Lower leg skin (tissue), 3 donors: Measurements from ENCODE around the gene SPPL3.

Experiments
- CTCF ChIP-seq, 3 donors: fragments of 450-650 bp; IDR thresholded peaks; one replicate each; pipeline ENCODE4 v1.5.1; 2016; ENCODE audit warnings: antibody characterized with exemption in 3 of 3, mild to moderate bottlenecking in 3 of 3, moderate library complexity in 2 of 3
- POLR2A ChIP-seq, 2 donors: fragments of 450-650 bp; IDR thresholded peaks; one replicate each; pipeline ENCODE4 v1.6.1; 2016 to 2017; ENCODE audit warnings: antibody characterized with exemption in 2 of 2, mild to moderate bottlenecking in 1 of 2, moderate library complexity in 1 of 2

GRCh38 chr12:120846721-120847120 is 57.4 kb downstream of the SPPL3 start:
- TF ChIP-seq CTCF (IDR thresholded peaks at IDR 0.05) (no peak), POLR2A (IDR thresholded peaks at IDR 0.05) (no peak)
